ENCODE results near the gene GFI1. TPM values are rescaled to one million over a fixed set of nuclear protein-coding genes. Genes with fewer than 3 reads are reported as not detected.

GFI1 gene
- polyA plus RNA-seq, 1 of the 3 experiments (the other 2 are of a cell fraction): 0.18 TPM

DNA sequence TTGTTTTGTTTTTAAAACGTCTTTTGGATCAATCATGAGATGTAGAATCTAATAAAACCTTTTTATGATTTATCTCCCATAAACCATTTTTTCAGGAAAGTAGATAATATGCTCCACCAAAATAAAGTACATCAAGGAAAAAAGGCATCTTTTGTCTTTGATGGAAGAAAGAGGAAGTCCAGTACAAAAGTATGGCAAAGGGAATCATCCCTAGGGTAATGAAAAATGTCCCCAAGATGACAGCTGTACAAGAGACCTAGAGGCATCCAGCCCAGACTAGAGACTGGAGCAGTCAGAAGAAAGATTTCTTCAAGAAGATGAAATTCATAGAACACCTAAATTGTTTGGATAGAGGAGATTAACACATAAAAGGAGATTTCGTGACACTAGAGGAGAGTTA is 32.3 kb upstream of the GFI1 start:
- H3K9ac ChIP-seq: no peak overlapping the region

GRCh38 chr1:92516574-92516973 is 29.8 kb upstream of the GFI1 start:
- Histone ChIP-seq H3K79me2 (ENCODE audit: insufficient read depth) (no peaks in the 10 kb centered on the region), H3K9me3 (no peaks in the 10 kb centered on the region), H3K9me2 (no peaks in the 10 kb centered on the region), H3F3A (replicated peaks; ENCODE audit: insufficient read depth) (no peaks in the 10 kb centered on the region), H2AFZ (ENCODE audit: low read depth) (no peak overlapping the region), H3K4me2 (no peak overlapping the region), H3K36me3 (replicated peaks in 1 of 2; ENCODE audit: control insufficient read depth in 1 of 2, insufficient read depth in 2 of 2, low read length in 1 of 2) (peaks cover 0 to 5% of the 10 kb centered on the region in 2 experiments), H3K9ac (no peak overlapping the region), H3K4me3 (ENCODE audit: low read depth in 2 of 2, low read length in 1 of 2) (no peak overlapping the region), H3K27ac (ENCODE audit: low read depth in 2 of 2, low read length in 1 of 2) (no peak overlapping the region), H3K4me1 (ENCODE audit: control insufficient read depth in 1 of 2, insufficient read depth in 2 of 2, low read depth in 1 of 2, low read length in 1 of 2) (no peaks in the 10 kb centered on the region), H3K27me3 (ENCODE audit: insufficient read depth) (no peaks in the 10 kb centered on the region), H4K20me1 (ENCODE audit: insufficient read depth) (no peaks in the 10 kb centered on the region)
- CTCF ChIA-PET: interaction anchor here (1.1 kb wide), 1 partner anchor 15 kb away, joined by 3 read pairs; no protein-coding TSS in a partner anchor
- DNase-seq: no peak
- WGBS (ENCODE audit: low lambda C conversion rate): 86% methylated on average over 1 of the region's 1 CpG
- POLR2A ChIA-PET: no interaction called here
- TF ChIP-seq NFIC (IDR thresholded peaks at IDR 0.05; ENCODE audit: borderline replicate concordance) (no peak), RCOR1 (IDR thresholded peaks at IDR 0.05; ENCODE audit: low read length) (no peak), RFX5 (IDR thresholded peaks at IDR 0.05; ENCODE audit: low read length) (no peak), CTCF (IDR thresholded peaks at IDR 0.05) (no peak), RXRA (IDR thresholded peaks at IDR 0.05; ENCODE audit: borderline replicate concordance, low read depth) (no peak), ELF1 (IDR thresholded peaks at IDR 0.05) (no peak), TAF1 (IDR thresholded peaks at IDR 0.05; ENCODE audit: borderline replicate concordance, low read depth, low read length) (no peak), MEF2A (IDR thresholded peaks at IDR 0.05; ENCODE audit: borderline replicate concordance, low read depth) (no peak), FOXJ3 (CRISPR knock-in tag; IDR thresholded peaks at IDR 0.05) (no peak), NRF1 (IDR thresholded peaks at IDR 0.05; ENCODE audit: low read depth, low read length) (no peak), POLR2AphosphoS5 (IDR thresholded peaks at IDR 0.05; ENCODE audit: low read depth, low read length) (no peak), TEAD4 (IDR thresholded peaks at IDR 0.05; ENCODE audit: borderline replicate concordance, insufficient read depth) (no peak), GABPA (IDR thresholded peaks at IDR 0.05; ENCODE audit: low read depth) (no peak)
- TF ChIP-seq, protein P1, sequence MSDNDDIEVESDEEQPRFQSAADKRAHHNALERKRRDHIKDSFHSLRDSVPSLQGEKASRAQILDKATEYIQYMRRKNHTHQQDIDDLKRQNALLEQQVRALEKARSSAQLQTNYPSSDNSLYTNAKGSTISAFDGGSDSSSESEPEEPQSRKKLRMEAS (IDR thresholded peaks at IDR 0.05; ENCODE audit: low read depth): no peak

More for the DNA sequence above, 32.3 kb upstream of the GFI1 start:
- H3K27me3 ChIP-seq (ENCODE audit: insufficient read depth): no peaks in the 10 kb centered on the region
- TF ChIP-seq TEAD4 (IDR thresholded peaks at IDR 0.05; ENCODE audit: borderline replicate concordance, insufficient read depth) (no peak), IRF3 (IDR thresholded peaks at IDR 0.05; ENCODE audit: low read depth, low read length) (no peak), FOXJ3 (CRISPR knock-in tag; IDR thresholded peaks at IDR 0.05) (no peak), GATA2 (CRISPR knock-in tag; IDR thresholded peaks at IDR 0.05) (no peak), FOSL2 (IDR thresholded peaks at IDR 0.05; ENCODE audit: borderline replicate concordance, low read depth) (no peak), NFIC (IDR thresholded peaks at IDR 0.05; ENCODE audit: borderline replicate concordance) (no peak), FOXM1 (IDR thresholded peaks at IDR 0.05; ENCODE audit: low read depth) (no peak)
- TF ChIP-seq, protein P2, sequence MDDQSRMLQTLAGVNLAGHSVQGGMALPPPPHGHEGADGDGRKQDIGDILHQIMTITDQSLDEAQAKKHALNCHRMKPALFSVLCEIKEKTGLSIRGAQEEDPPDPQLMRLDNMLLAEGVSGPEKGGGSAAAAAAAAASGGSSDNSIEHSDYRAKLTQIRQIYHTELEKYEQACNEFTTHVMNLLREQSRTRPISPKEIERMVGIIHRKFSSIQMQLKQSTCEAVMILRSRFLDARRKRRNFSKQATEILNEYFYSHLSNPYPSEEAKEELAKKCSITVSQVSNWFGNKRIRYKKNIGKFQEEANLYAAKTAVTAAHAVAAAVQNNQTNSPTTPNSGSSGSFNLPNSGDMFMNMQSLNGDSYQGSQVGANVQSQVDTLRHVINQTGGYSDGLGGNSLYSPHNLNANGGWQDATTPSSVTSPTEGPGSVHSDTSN (IDR thresholded peaks at IDR 0.05): no peak
- TF ChIP-seq, protein P3, sequence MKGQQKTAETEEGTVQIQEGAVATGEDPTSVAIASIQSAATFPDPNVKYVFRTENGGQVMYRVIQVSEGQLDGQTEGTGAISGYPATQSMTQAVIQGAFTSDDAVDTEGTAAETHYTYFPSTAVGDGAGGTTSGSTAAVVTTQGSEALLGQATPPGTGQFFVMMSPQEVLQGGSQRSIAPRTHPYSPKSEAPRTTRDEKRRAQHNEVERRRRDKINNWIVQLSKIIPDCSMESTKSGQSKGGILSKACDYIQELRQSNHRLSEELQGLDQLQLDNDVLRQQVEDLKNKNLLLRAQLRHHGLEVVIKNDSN (IDR thresholded peaks at IDR 0.05; ENCODE audit: borderline replicate concordance, low read depth): no peak
- H2AFZ ChIP-seq (ENCODE audit: low read depth): no peak overlapping the region
- no peak for DNase-seq
- no peaks in the 10 kb centered on the region for H3K36me3 ChIP-seq (replicated peaks in 1 of 2; ENCODE audit: control insufficient read depth in 1 of 2, insufficient read depth in 2 of 2, low read length in 1 of 2)
- POLR2A ChIA-PET: no interaction called here
- CTCF ChIA-PET: interaction anchor here (0.6 kb wide), 1 partner anchor 417 kb away, joined by 3 read pairs; no protein-coding TSS in a partner anchor
- WGBS (ENCODE audit: low lambda C conversion rate): 88% methylated on average over 2 of the region's 2 CpGs
- no peaks in the 10 kb centered on the region for H3K9me3 ChIP-seq
- H3F3A ChIP-seq (replicated peaks; ENCODE audit: insufficient read depth): no peaks in the 10 kb centered on the region
- H3K27ac ChIP-seq (ENCODE audit: low read depth in 2 of 2, low read length in 1 of 2): no peak overlapping the region
- no peaks in the 10 kb centered on the region for H4K20me1 ChIP-seq (ENCODE audit: insufficient read depth)
- no peaks in the 10 kb centered on the region for H3K9me2 ChIP-seq
- H3K4me1 ChIP-seq (ENCODE audit: control insufficient read depth in 1 of 2, insufficient read depth in 2 of 2, low read depth in 1 of 2, low read length in 1 of 2): no peaks in the 10 kb centered on the region
- no peak overlapping the region for H3K4me2 ChIP-seq
- no peak overlapping the region for H3K4me3 ChIP-seq (ENCODE audit: low read depth in 2 of 2, low read length in 1 of 2)
- no peaks in the 10 kb centered on the region for H3K79me2 ChIP-seq (ENCODE audit: insufficient read depth)
